Stimulated activated naive CD8-positive, alpha-beta T cell treated with anti-CD3 and anti-CD28 coated beads, Interleukin-15, Interleukin-2, amounts not matched to agents 100 U/mL and 50 U/mL, for 24 hours (primary cell): Measurements from ENCODE around the gene ZFP69B.
A peak's percentile ranks its signal among the peaks of the same experiment; 100 is the strongest.

ENCODE experiments used
- ATAC-seq: fragments of 150-1000 bp; cut with Tn5 transposase; one replicate; pipeline ENCODE4 v1.10.0; 2021
- DNase-seq: peaks from one replicate; pipeline ENCODE4 v3.0.0; 2021

ZFP69B gene

GRCh38 chr1:40449684-40450494 lies at the start of gene ZFP69B:
Gene ZFP69B, plus strand, starts transcription at chr1:40450476. Its CDS starts 486 bp downstream, at chr1:40450962.
- ATAC-seq = peak; percentile 70
- peak; percentile 95 for DNase-seq

DNA sequence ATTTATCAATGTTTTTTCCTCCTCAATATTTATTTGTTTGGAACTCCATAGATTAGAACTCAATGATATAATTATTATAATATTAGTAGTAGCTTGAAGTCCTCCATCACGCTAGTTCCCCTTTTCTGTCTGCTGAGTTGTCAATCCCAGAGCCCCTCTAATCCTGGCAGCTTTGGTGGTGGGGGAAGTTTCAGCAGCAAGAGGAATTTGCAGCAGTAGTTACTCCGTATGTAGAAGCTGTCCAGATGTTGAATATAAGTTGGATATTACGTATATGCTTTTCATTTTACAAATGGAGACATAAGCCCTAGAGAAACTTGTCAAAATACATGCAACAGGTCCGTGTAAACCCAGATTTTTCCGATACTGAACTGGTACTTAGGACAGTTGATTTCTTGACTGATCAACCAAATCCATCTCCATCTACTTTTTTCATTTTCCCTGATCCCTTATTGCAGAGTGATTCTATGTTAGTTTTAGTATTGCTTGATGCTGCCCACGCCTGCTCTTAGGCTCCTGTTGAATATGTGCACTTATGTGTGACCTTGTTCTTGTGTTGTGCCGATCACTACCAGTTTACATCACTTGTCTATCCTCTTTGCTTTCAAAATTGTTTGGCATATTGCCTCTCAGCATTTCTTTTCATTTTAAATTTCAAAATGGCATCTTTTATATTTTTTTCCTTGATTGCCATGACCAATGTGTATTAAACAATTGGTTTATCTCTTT lies 48.6 kb upstream of the ZFP69B start:
- ATAC-seq (no peak), DNase-seq (no peak)

DNA sequence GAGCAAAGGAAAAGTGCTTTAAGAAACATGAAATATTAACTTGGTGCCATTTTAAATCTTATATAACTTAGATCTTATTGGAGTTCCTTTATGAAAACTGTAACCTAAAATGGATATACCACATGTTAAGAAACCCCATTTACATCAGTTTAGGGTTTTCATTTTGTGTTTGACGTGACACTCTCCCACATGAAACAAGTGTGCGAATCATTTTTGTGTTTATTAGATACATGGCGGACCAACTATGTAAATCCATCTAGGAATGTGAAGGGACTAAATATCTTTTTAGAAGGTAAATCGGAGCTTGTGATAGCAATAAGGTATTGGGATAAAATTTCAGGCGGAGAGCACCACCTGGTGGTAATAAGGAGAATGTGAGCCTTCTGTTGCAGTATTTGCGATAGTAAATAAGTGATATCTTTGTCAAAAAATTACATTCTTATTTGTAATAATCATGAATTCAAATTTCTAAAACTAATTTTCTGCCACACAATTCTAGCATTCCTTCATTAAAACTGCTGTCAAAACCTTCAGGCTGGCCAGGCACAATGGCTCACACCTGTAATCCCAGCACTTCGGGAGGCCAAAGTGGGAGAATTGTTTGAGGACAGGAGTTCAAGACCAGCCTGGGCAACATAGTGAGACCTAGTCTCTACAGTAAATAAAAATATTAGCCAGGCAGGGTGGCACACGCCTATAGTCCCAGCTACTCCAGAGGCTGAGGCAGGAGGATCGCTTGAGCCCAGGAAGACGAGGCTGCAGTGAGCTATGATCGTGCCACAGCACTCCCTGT lies 45.4 kb upstream of the ZFP69B start:
- DNase-seq = no peak
- ATAC-seq = no peak

- DNase-seq = no peak
- ATAC-seq = no peak
These were observed 44.5 kb upstream of the ZFP69B start for GRCh38 chr1:40405812-40406211.

DNA sequence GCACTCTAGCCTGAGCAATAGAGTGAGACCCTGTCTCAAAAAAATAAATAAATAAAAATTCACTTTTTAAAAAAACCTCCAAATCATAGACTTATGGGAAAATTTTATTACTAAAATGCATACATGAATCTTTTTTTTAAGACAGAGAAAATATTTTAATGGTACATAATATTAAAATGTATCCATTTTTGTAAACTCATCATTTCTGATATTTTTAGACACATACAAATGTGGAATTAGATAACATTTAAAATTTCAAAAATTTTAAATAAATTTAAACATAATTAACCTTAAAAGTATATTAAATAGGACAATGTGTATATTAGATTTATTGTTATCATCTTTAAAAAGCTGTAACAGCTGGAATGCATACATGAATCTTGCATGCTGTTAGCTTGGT lies 42.8 kb upstream of the ZFP69B start:
- DNase-seq (no peak), ATAC-seq (no peak)

DNA sequence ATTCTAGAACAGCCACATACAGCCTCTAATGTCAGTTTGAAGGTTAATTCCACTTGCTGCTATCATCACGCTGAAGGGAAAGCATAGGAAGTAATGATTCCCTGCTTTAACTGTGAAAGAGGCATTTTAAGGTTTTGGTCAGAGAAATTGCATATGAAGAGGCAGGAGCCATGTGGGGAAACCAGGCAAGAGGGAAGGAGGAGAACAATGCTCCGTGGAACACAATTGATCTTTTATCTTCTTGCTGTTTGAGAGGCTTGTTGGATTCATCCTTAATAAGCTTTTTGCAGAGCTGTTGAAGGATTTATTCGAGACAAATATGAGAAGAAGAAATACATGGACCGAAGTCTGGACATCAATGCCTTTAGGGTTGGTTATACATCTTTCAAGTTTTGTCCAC lies 40.8 kb upstream of the ZFP69B start:
- no peak for DNase-seq
- no peak for ATAC-seq

DNA sequence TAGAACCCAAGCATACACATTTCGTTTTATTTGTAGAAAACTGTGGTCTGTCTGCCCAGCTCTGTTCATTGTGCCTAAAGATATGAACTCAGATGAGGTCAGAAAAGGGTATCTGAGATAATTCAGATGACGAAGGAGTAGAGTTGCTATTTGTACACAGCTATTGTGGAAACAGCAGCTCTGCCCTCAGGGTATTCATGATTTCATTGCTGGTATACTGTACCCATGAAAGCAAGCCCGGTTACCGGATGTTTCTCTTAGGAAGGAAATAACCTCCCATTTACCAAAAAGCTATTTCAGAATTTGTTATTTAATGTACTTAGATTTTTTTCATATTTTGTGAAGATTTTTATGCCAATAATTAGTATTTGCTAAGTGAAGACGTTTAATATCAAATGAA lies 39.0 kb upstream of the ZFP69B start:
- DNase-seq (no peak), ATAC-seq (no peak)

GRCh38 chr1:40411843-40412242 lies 38.4 kb upstream of the ZFP69B start:
- ATAC-seq (no peak), DNase-seq (no peak)

DNA sequence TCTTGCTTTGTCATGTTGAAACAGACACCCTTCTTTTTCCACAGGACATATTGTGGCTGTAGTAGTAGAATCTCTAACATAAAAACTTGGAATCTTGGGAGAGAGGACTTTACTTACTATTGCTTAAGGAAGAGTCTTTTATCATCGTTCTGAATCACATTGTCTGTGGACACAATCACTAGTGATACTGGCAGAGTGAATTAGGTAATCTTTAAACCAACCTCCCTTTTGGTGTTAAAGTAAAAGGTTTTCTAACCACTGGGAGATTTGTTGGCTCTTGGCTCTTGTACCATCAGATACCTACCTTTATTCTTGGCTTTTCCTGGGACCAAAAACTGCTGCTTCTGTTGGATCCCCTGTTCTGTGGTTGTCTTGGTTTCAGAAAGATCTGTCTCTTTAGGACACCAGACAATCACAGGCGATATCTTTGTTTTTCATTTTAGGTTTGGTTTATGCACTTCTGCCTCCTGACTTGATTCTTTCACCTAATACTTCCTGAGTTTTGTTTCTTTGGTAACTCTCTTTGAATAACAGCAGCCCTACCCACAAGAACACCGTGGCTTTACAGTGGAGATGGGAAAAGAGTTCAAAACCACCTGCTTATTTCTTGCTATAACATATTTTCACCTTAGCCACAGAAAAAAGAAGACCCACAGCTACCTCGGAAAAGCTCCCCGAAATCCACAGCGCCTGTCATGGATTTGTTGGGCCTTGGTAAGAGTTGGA lies 36.6 kb upstream of the ZFP69B start:
- DNase-seq (no peak), ATAC-seq (no peak)

DNA sequence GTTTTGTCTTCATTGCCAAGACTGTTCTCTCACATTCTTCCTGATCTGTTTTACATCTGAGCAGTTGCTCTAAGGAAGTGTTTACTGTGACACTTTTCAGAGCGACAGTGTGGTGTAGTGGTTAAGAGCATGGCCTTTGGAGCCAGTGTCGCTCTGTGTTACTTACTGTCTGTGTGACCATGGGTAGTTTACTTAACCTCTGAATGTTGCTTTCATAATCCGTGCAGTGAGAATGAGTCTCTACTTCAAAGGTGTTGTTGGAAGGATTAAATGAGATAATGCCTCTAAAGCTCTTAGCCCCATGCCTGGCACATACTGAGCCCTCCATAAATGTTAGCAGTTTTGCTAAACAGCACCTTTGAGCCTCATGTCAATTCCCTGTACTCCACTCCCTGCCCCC lies 35.9 kb upstream of the ZFP69B start:
- no peak for ATAC-seq

GRCh38 chr1:40416709-40417108 lies 33.6 kb upstream of the ZFP69B start:
- ATAC-seq = peak; percentile 23
- no peak for DNase-seq

More for the DNA sequence above, 35.9 kb upstream of the ZFP69B start:
- DNase-seq = no peak

DNA sequence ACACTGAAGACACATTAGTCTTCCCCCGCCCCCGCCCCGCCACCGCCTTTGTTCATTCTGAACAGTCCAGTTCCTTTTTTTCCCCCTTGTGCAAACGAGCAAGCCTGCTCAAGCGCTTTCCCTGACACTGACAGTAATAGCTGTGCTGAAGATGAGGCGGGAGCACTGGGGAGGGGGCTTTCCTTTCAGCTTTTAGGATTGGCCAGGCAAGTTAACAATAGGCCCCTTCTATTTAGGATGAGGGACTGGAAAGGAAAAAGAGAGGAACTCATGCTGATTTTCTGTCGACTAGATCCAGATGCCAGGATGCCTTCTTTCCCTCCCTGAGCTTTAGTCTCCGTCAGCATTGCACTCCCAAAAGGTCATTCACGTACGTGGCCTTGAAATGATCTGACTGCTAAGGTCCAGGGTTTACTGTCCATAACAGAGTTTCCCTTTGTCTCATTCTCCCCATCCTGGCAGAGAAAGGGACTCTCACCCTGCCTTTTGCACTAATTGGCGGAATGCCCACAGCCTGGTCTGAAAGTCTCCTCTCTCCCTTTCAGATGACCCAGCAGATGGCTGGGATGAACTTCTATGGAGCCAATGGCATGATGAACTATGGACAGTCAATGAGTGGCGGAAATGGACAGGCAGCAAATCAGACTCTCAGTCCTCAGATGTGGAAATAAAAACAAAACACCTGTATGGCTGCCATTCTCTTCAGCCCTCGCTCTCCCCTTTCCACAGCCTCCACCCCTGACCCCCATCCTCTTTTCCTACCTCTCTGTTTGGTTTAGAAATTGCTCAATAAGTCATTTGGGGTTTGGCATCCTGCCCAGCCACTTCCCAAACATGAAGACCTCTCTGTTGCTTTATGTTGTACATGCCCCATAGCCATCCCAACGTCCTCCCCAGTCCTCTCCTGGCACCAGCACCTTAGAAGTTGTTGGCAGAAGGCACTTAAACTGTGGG lies 28.6 kb upstream of the ZFP69B start:
- no peak for DNase-seq
- no peak for ATAC-seq

DNA sequence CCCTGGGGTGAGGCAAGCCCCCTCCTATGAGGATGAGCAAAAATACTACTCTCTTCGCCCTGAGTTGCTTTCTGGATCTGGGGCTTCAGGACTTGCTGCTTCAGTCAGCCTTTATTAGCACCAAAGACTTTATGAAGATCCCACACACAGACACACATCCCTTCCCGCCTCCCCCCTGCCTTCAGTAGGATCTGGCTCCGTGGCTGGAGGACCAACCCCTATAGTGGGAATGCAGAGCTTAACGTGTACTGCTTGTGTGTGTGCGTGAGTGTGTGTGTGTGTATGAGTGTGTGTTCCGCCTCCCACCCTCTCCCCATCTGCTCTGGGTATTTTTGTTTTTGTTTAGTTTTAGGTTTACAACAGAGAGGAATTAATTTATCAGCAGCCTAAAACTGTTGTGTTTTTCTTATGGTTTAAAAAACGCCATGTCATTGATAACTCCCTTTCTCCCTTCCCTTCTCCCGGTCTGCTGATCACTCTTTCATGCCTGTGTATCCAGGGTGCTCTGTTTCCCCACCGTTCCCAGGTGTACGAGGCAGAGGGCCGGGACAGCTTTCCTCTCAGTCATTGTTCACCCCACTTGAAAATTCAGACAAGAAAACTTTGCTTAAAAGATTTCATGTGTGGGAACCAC lies 27.5 kb upstream of the ZFP69B start:
- no peak for DNase-seq
- no peak for ATAC-seq

GRCh38 chr1:40423264-40423642 lies 27.0 kb upstream of the ZFP69B start:
- DNase-seq (no peak), ATAC-seq (no peak)

GRCh38 chr1:40423951-40424618 lies 26.2 kb upstream of the ZFP69B start:
- no peak for DNase-seq
- no peak for ATAC-seq

DNA sequence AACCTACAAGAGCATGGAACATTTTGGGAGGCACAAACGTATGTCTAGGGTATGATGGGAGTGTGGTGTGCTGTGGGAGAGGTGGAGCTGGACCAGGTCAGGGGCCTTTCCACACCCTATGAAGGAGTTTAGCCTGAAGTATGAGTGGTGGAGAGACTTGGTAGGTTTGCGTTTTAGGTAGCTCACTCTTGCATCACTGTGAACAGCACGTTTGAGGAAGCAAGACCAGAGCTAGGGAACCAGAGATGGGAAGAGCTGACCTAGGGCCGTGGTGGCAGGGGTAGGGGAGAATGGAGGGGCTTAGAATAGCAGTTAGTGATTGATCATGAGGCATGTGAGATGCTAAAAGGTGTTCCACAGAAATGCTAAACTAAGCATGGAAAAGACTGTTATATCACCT lies 25.1 kb upstream of the ZFP69B start:
- DNase-seq (no peak), ATAC-seq (no peak)

GRCh38 chr1:40431385-40431784 lies 18.9 kb upstream of the ZFP69B start:
- ATAC-seq (no peak), DNase-seq (no peak)

- ATAC-seq (no peak), DNase-seq (no peak)
These were observed 17.5 kb upstream of the ZFP69B start for GRCh38 chr1:40432644-40433390.

DNA sequence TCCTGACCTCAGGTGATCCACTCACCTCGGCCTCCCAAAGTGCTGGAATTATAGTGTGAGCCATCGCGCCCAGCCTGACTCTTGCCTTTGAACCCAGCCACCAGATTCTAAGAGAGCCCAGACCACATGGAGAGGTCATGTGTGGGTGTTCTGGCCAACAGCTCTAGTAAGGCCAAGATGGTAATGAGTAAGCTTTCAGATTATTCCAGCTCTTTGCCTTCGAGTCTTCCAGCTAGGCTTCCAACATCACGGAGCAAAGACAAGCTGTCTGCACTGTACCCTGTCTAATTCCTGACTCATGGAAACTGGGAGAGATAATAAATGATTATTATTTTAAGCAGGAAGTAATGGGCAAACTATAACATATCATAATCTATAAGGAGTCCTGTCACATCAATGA lies 14.8 kb upstream of the ZFP69B start:
- ATAC-seq (no peak), DNase-seq (no peak)
